SJCRH30 (cell line): ENCODE data around the gene MBTPS2. TPM values are rescaled to one million over a fixed set of nuclear protein-coding genes. Genes with fewer than 3 reads are reported as not detected.
"Not testable (repeated sequence)": the region's sequence is repeated elsewhere in the genome, so short reads cannot be mapped to it uniquely, and the experiment has no call there.

Experiments
- DNase-seq, 2 experiments: peaks; one replicate each; pipeline ENCODE4 v3.0.0-alpha.2; 2015 to 2020
- H3K27ac ChIP-seq: fragments of 250-450 bp; sonication (Bioruptor Pico); 2 replicates; pipeline ENCODE4 v1.5.1; 2020; ENCODE audit warnings: mild to moderate bottlenecking, moderate library complexity
- H3K27me3 ChIP-seq: fragments of 250-450 bp; sonication (Bioruptor Pico); 2 replicates; pipeline ENCODE4 v1.5.1; 2020; ENCODE audit warnings: mild to moderate bottlenecking, moderate library complexity
- H3K36me3 ChIP-seq: fragments of 250-450 bp; sonication (Bioruptor Pico); 2 replicates; pipeline ENCODE4 v1.5.1; 2020; ENCODE audit warnings: mild to moderate bottlenecking, moderate library complexity
- H3K4me1 ChIP-seq: fragments of 250-450 bp; sonication (Bioruptor Pico); 2 replicates; pipeline ENCODE4 v1.5.1; 2020; ENCODE audit warnings: mild to moderate bottlenecking, moderate library complexity
- H3K4me3 ChIP-seq: fragments of 250-450 bp; sonication (Bioruptor Pico); 2 replicates; pipeline ENCODE4 v1.5.1; 2020; ENCODE audit warnings: mild to moderate bottlenecking, moderate library complexity
- H3K9me3 ChIP-seq: fragments of 250-450 bp; sonication (Bioruptor Pico); replicated peaks from 2 replicates; pipeline ENCODE4 v1.5.1; 2020; ENCODE audit warnings: mild to moderate bottlenecking, moderate library complexity
- total RNA-seq: library from RNA; depleted of rRNA; stranded (reverse); fragments of >200 nt; shearing (Covaris generic); gene quantifications from 2 replicates; pipeline ENCODE4 v1.2.3, GENCODE V29; 2014

Gene MBTPS2
- total RNA-seq, 1 experiment from 2014 or later: 14.6 TPM

DNA sequence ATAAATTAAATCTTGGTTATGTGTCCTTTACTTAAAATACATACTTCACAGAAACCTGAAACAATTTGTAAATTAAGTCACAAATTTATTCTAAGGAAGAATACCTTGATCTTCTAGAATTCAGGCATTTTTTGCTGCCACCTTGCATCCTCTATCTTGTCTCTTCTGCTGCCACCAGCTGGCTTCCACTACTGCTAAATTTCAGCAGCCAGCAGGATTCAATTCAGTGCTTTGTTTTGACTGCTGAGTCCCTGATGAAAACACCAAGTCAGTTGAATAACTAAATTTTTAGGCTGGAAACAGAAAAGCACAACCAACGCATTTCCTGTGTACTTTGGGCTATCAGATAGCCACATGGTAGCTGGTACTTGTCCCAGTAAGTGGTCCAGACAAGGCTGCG, 2.4 kb upstream of the MBTPS2 start:
- H3K4me3 ChIP-seq: no peak overlapping the region
- H3K9me3 ChIP-seq: no peaks in the 10 kb centered on the region
- H3K4me1 ChIP-seq: no peaks in the 10 kb centered on the region
- no peak overlapping the region for H3K27ac ChIP-seq
- no peaks in the 10 kb centered on the region for H3K27me3 ChIP-seq
- DNase-seq: no peak
- no peaks in the 10 kb centered on the region for H3K36me3 ChIP-seq

GRCh38 chrX:21838937-21839333, 482 bp upstream of the MBTPS2 start:
- Histone ChIP-seq H3K4me1 (peaks cover 9% of the 10 kb centered on the region; the same call in 1 of the 2 replicates), H3K27ac (peak overlapping the region; percentile 98), H3K36me3 (no peaks in the 10 kb centered on the region), H3K9me3 (no peaks in the 10 kb centered on the region), H3K27me3 (no peaks in the 10 kb centered on the region), H3K4me3 (peak overlapping the region; percentile 93)
- no peak for DNase-seq

DNA sequence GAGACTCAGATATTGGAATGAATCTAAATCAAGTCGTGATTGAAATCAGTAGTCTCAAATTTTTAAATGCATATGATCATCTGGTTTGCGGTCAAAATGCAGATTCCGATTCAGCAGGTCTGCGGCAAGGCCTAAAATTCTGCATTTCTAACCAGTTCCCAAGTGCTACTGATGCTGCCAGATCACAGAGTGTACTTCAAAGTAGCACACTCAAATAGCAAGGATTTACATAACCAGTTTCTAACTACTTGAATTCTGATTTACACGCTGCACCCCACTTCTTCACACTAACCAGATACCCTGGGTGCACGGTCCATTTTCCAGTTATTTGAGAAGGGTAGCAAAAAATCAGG, 752 bp downstream of the MBTPS2 start:
- Histone ChIP-seq H3K4me1 (peaks cover 9% of the 10 kb centered on the region; the same call in 1 of the 2 replicates), H3K36me3 (peaks cover 10% of the 10 kb centered on the region), H3K4me3 (peak overlapping the region; percentile 93), H3K27ac (peak overlapping the region; percentile 98), H3K9me3 (no peaks in the 10 kb centered on the region), H3K27me3 (no peaks in the 10 kb centered on the region)
- peak in 1 of 2 experiments; percentile 17 for DNase-seq

DNA sequence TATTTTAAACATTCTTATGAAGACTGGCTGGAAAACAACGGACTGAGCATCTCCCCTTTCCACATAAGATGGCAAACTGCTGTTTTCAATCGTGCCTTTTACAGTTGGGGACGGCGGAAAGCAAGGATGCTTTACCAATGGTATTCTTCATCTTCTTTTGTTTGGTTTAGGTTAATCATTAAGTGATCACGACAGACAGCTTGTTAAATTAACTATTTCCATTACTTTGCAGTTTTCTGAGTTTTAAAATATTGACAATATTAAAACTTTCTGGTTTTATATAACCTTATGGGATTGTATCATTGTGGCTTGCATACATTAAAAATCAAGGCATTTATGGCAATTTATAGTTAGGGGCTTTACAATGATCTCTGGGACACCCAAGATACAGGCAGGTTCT, 3.8 kb downstream of the MBTPS2 start:
- peaks cover 27% of the 10 kb centered on the region for H3K36me3 ChIP-seq
- peaks cover 9% of the 10 kb centered on the region; the same call in 1 of the 2 replicates for H3K4me1 ChIP-seq
- H3K9me3 ChIP-seq: no peaks in the 10 kb centered on the region
- no peak overlapping the region for H3K27ac ChIP-seq
- H3K4me3 ChIP-seq: no peak overlapping the region
- no peaks in the 10 kb centered on the region for H3K27me3 ChIP-seq
- DNase-seq: no peak

DNA sequence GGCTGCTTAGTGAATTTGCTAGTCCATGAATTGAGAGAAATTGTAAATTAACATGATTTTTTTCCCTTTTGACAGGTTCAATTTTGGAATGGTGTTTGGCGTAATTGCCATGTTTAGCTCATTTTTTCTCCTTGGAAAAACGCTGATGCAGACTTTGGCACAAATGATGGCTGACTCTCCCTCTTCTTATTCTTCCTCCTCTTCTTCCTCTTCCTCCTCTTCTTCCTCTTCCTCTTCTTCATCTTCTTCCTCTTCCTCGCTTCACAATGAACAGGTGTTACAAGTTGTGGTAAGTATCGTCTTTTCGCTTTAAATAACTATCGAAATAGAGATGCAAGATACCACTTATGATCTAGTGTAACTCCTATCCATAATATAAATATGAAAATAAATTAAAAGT, 5.7 kb downstream of the MBTPS2 start:
- no peaks in the 10 kb centered on the region for H3K9me3 ChIP-seq
- no peak overlapping the region for H3K27ac ChIP-seq
- no peaks in the 10 kb centered on the region for H3K27me3 ChIP-seq
- no peak overlapping the region for H3K4me3 ChIP-seq
- H3K36me3 ChIP-seq: peaks cover 35% of the 10 kb centered on the region
- peaks cover 9% of the 10 kb centered on the region; the same call in 1 of the 2 replicates for H3K4me1 ChIP-seq
- DNase-seq: no peak

- Histone ChIP-seq H3K9me3 (no peaks in the 10 kb centered on the region), H3K36me3 (peaks cover 35% of the 10 kb centered on the region), H3K27ac (no peak overlapping the region), H3K4me1 (peaks cover 9% of the 10 kb centered on the region; the same call in 1 of the 2 replicates), H3K4me3 (no peak overlapping the region), H3K27me3 (no peaks in the 10 kb centered on the region)
- DNase-seq: no peak
Observed at GRCh38 chrX:21847342-21847741, 7.9 kb downstream of the MBTPS2 start.

GRCh38 chrX:21853578-21853977, 14.2 kb downstream of the MBTPS2 start:
- no peaks in the 10 kb centered on the region for H3K27me3 ChIP-seq
- no peaks in the 10 kb centered on the region for H3K4me1 ChIP-seq
- no peak overlapping the region for H3K27ac ChIP-seq
- H3K36me3 ChIP-seq: peaks cover 43% of the 10 kb centered on the region
- no peak for DNase-seq
- no peaks in the 10 kb centered on the region for H3K9me3 ChIP-seq
- H3K4me3 ChIP-seq: no peak overlapping the region

DNA sequence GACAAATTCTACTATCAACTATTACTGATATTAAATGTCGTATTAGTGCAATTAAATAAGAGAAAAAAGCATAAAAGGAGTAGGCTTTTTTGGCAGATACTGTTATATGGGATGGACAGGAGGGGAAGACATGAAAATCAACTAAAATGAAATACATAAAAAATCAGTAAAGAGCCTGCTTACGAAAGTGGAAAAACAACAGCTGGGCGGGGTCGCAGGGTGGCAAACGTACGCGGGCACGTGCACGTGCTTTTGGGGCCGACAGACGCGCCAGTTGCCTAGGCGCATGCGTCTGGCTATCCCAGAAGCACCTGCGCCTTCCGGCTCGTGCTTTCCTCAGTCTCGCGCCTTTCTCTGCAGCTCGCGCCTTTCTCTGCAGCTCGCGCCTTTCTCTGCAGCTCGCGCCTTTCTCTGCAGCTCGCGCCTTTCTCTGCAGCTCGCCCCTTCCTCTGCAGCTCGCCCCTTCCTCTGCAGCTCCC, 16.6 kb downstream of the MBTPS2 start, which contains the start of gene YY2:
Gene YY2 (plus strand): TSS at position 51 of the 479 bp plus-strand sequence. CDS start 498 bp downstream, outside the sequence.
- no peak for DNase-seq
- no peaks in the 10 kb centered on the region for H3K27me3 ChIP-seq
- no peaks in the 10 kb centered on the region for H3K4me1 ChIP-seq
- H3K4me3 ChIP-seq: no peak within 1 kb of the TSS
- peaks cover 37% of the 10 kb centered on the region for H3K36me3 ChIP-seq
- H3K9me3 ChIP-seq: no peaks in the 10 kb centered on the region
- H3K27ac ChIP-seq: no peak within 1 kb of the TSS

DNA sequence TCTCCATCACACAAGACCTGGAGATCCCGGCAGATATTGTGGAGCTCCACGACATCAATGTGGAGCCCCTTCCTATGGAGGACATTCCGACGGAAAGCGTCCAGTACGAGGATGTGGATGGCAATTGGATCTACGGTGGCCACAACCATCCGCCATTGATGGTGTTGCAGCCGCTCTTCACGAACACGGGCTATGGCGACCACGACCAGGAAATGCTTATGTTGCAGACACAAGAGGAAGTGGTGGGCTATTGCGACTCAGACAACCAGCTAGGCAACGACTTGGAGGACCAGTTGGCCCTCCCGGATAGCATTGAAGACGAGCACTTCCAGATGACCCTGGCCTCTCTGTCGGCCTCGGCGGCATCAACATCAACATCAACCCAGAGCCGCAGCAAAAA, 17.1 kb downstream of the MBTPS2 start:
- H3K36me3 ChIP-seq: peaks cover 37% of the 10 kb centered on the region
- no peaks in the 10 kb centered on the region for H3K4me1 ChIP-seq
- H3K9me3 ChIP-seq: no peaks in the 10 kb centered on the region
- no peak for DNase-seq
- H3K27ac ChIP-seq: no peak overlapping the region
- no peak overlapping the region for H3K4me3 ChIP-seq
- no peaks in the 10 kb centered on the region for H3K27me3 ChIP-seq

DNA sequence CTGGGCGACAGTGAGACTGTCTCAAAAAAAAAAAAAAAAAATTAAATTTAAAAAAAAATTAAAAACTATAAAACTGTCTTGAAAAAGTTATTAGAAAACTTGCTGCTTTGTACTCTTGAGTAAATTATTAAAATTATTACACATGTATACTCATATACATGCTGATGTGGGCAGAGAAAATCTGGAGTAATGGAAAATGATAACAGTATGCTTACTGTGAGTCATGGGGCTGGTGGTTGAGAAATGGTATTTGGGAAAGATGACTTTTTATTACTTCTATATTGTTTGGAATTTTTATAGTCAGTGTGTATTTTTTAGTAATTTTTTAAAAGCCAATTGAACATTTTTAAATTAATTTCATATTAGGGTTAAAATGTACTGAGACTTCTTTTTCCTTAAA, 23.8 kb downstream of the MBTPS2 start:
- no peak overlapping the region for H3K4me3 ChIP-seq
- peaks cover 6% of the 10 kb centered on the region; the same call in 1 of the 2 replicates for H3K36me3 ChIP-seq
- DNase-seq: no peak
- H3K4me1 ChIP-seq: no peaks in the 10 kb centered on the region
- no peak overlapping the region for H3K27ac ChIP-seq
- no peaks in the 10 kb centered on the region for H3K27me3 ChIP-seq
- no peaks in the 10 kb centered on the region for H3K9me3 ChIP-seq

GRCh38 chrX:21865436-21865835, 26.0 kb downstream of the MBTPS2 start:
- no peak for DNase-seq
- H3K27ac ChIP-seq: no peak overlapping the region
- H3K9me3 ChIP-seq: no peaks in the 10 kb centered on the region
- H3K27me3 ChIP-seq: no peaks in the 10 kb centered on the region
- peaks cover 9% of the 10 kb centered on the region for H3K36me3 ChIP-seq
- no peak overlapping the region for H3K4me3 ChIP-seq
- no peaks in the 10 kb centered on the region for H3K4me1 ChIP-seq

- Histone ChIP-seq H3K27ac (no peak overlapping the region), H3K4me3 (no peak overlapping the region), H3K4me1 (no peaks in the 10 kb centered on the region), H3K9me3 (no peaks in the 10 kb centered on the region), H3K27me3 (no peaks in the 10 kb centered on the region), H3K36me3 (peaks cover 6% of the 10 kb centered on the region)
- no peak for DNase-seq
Observed at GRCh38 chrX:21870494-21870893, 31.1 kb downstream of the MBTPS2 start.

- no peak overlapping the region for H3K4me3 ChIP-seq
- H3K4me1 ChIP-seq: no peaks in the 10 kb centered on the region
- no peak overlapping the region for H3K27ac ChIP-seq
- no peaks in the 10 kb centered on the region for H3K27me3 ChIP-seq
- no peak for DNase-seq
- H3K36me3 ChIP-seq: peaks cover 6% of the 10 kb centered on the region
- H3K9me3 ChIP-seq: no peaks in the 10 kb centered on the region
Observed at GRCh38 chrX:21873063-21873775, 33.8 kb downstream of the MBTPS2 start.

DNA sequence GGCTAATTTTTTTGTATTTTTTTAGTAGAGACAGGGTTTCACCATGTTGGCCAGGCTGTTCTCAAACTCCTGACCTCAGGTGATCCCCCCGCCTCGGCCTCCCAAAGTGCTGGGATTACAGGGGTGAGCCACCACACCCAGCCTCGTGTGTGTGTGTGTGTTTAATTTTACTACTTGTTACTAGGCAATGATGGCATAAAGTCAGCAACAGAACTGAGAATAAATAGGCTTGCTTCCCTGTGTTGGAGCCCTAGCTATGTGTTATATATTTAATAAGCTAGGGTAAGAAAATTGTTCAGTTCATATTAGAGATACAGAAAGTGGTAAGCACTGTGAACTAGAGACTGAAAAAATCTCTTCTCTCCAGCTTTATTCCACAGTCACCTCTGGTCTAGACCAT, 34.8 kb downstream of the MBTPS2 start:
- not testable (repeated sequence) for H3K9me3 ChIP-seq, H3K27me3 ChIP-seq, H3K4me3 ChIP-seq, H3K36me3 ChIP-seq, DNase-seq, H3K27ac ChIP-seq, H3K4me1 ChIP-seq

DNA sequence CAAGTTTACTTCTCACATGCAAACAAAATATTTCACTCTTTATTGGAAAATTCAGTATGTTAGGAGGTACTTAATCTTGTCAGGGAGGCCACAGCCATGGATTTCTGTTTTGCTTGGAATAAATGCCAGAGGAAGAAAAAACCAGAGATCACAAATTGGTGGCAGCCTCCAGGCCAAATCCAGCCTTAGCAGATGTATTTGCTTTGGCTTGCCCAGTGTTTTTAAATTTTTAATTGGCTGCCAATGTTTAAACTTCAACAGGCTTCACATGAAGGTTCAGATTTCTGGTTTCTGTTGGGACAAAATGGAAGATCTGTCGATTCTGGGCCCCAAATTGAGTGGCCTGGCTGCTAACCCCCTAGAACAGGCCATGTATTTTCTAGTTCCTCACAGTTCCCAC, 35.6 kb downstream of the MBTPS2 start:
- Histone ChIP-seq H3K4me3 (no peak overlapping the region), H3K4me1 (no peaks in the 10 kb centered on the region), H3K27ac (no peak overlapping the region), H3K36me3 (peaks cover 6% of the 10 kb centered on the region), H3K27me3 (no peaks in the 10 kb centered on the region), H3K9me3 (no peaks in the 10 kb centered on the region)
- no peak for DNase-seq
